Pancreas (tissue), 10 donors: ENCODE data around the gene CHPT1. TPM values are rescaled to one million over a fixed set of nuclear protein-coding genes. Genes with fewer than 3 reads are reported as not detected.
A peak's percentile ranks its signal among the peaks of the same experiment; 100 is the strongest.

Source experiments
- ATAC-seq, 4 donors: fragments of 200-7000 bp; cut with Tn5 transposase; one replicate each; pipeline versions ENCODE4 v1.8.0 to v1.9.1; 2020; ENCODE audit warnings: mild to moderate bottlenecking in 4 of 4, moderate library complexity in 4 of 4
- DNase-seq, 6 donors: peaks; one replicate each; pipeline ENCODE4 v3.0.0-alpha.2; 2020
- FAIRE-seq: peaks from 2 replicates; lab custom pipeline; 2012; peaks lifted over from hg19 to GRCh38; lab: Jason Lieb, UNC
- H3K27ac ChIP-seq, 4 donors: fragments of 200-600 bp; sonication (generic); 1 replicate in 3 of 4; 2 replicates in 1 of 4; pipeline versions ENCODE4 v1.5.0 to v1.8.0; 2020
- H3K27me3 ChIP-seq, 4 donors: fragments of 200-600 bp; one replicate each; pipeline ENCODE4 v1.8.0; 2021
- H3K36me3 ChIP-seq, 3 donors: fragments of 200-600 bp; sonication (generic) in 1 of 3; one replicate each; pipeline versions ENCODE4 v1.5.0 to v1.8.0; 2020 to 2021
- H3K4me1 ChIP-seq, 3 donors: fragments of 200-600 bp; one replicate each; pipeline ENCODE4 v1.8.0; 2021
- H3K4me3 ChIP-seq, 4 donors: fragments of 200-600 bp; sonication (generic) in 2 of 4; one replicate each; pipeline versions ENCODE4 v1.5.0 to v1.8.0; 2020 to 2021
- H3K9me3 ChIP-seq, 4 donors: fragments of 200-600 bp; one replicate each; pipeline ENCODE4 v1.8.0; 2021
- WGBS, 2 donors: extraction: QIAGEN DNeasy Blood & Tissue Kit; methylation state at CpG; one replicate each; pipeline ENCODE4 v1.1.7; 2013; 5-methylcytosine and 5-hydroxymethylcytosine counted together
- intact Hi-C, 3 donors: fragments of 100-400 bp; cut with DNase I; formaldehyde crosslinking; loops; one replicate each; pipeline versions ENCODE4 v1.11.1 to v1.14.2; 2022
- polyA plus RNA-seq, 2 donors: library from polyadenylated mRNA; stranded (reverse); fragments of 200-250 nt; gene quantifications; one replicate each; pipeline ENCODE4 v1.2.3, GENCODE V29; 2013
- total RNA-seq, 6 donors: library from RNA; stranded (reverse); fragmentation: NEBNext Ultra II Directional in 4 of 6; extraction: Animal tissue kit (Norgen Biotek cat#: 25700) in 4 of 6; gene quantifications; one replicate each; pipeline versions ENCODE4 v1.2.1 to v1.2.4, GENCODE V29; 2021 to 2023
- TF ChIP-seq, protein P1 (sequence below), 4 donors: fragments of 200-600 bp; sonication (generic) in 3 of 4; IDR thresholded peaks; one replicate each; pipeline versions ENCODE4 v1.5.0 to v1.8.0; 2021; ENCODE audit warnings: antibody characterized with exemption in 4 of 4
- donor health status: healthy with polysubstance abuse.
- donor health status: DM: no; HTN: no; CAD: no; lungs with moderate emphysema.
- donor health status: DM: no; HTN: no; CAD: no.
- donor health status: control.
- donor health status: control.
- donor health status: Bipolar disorder and iron deficiency.
- donor health status: DM: yes; HTN: yes; CAD: no.
- donor health status: DM: no; HTN: no; CAD: no.
- donor health status: DM: no; HTN: no; CAD: no.
- donor health status: DM: yes; HTN: yes; CAD: no.

Gene CHPT1
- total and polyA plus RNA-seq, 8 donors, result 10.3 to 27.3 (median 14.2) TPM

DNA sequence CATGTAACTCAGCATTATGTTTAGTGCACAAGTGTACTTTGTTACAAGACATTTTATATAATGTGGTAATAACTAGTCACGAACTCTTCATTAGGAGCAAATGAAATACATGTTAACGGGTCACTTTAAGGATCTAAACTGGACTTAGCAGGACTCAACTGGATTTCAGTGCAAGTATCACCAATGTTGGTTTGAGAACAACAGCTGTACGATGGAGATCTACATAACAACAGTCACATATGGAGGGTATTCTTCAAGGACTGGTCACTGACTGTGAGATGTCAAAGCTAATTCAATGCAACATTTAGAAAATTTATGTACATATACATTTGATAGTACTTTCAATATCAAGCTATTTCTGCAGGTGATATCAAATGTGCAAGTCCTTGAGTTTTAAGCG is 64.3 kb downstream of the CHPT1 start:
- intact Hi-C loops, result no loop called here
- WGBS, 2 donors, result 92 to 93% methylated on average over 4 of the region's 4 CpGs
- no peaks in the 10 kb centered on the region for H3K27me3 ChIP-seq
- no peaks in the 10 kb centered on the region for H3K4me1 ChIP-seq
- no peaks in the 10 kb centered on the region for H3K36me3 ChIP-seq
- TF ChIP-seq, protein P1, sequence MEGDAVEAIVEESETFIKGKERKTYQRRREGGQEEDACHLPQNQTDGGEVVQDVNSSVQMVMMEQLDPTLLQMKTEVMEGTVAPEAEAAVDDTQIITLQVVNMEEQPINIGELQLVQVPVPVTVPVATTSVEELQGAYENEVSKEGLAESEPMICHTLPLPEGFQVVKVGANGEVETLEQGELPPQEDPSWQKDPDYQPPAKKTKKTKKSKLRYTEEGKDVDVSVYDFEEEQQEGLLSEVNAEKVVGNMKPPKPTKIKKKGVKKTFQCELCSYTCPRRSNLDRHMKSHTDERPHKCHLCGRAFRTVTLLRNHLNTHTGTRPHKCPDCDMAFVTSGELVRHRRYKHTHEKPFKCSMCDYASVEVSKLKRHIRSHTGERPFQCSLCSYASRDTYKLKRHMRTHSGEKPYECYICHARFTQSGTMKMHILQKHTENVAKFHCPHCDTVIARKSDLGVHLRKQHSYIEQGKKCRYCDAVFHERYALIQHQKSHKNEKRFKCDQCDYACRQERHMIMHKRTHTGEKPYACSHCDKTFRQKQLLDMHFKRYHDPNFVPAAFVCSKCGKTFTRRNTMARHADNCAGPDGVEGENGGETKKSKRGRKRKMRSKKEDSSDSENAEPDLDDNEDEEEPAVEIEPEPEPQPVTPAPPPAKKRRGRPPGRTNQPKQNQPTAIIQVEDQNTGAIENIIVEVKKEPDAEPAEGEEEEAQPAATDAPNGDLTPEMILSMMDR (IDR thresholded peaks at IDR 0.05), result no peak
- H3K9me3 ChIP-seq, result no peaks in the 10 kb centered on the region
- no peak for ATAC-seq
- no peak overlapping the region for H3K4me3 ChIP-seq
- FAIRE-seq, result no peak
- H3K27ac ChIP-seq, result no peak overlapping the region
- DNase-seq, result no peak

DNA sequence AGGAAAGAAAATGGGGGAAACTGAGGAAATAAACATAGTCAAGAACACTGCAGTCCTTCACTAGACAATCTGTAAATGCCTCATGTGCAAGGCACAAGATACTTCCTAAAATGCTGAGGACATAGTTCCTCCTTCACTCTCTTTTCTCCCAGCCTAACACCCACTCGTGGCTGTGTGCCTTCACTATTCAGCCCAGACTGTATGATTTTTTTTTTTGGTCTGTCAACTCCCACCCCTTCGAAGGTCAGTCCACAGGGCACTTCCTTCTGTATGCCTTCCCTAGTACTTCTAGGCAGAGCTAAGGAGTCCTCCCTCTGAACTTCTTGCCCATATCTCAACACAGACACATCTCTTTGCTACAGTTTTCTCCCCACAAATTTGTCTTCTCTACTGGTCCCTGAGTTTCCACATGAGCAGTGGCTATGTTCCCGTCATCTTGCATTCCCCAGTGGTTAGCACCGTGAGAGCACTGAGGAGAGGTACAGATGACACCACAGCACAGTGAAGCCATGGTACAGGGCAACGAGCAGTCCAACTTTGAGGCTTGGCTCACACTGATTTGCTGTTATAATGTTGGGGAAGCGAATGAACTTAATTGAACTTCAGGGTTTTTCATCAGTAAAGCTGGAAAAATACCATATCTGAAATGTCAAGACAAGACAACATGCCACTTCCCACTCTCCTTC is 65.9 kb downstream of the CHPT1 start:
- Histone ChIP-seq H3K4me1 (peaks cover 0 to under 1% (median 0%) of the 10 kb centered on the region in 3 donors), H3K27ac (no peak overlapping the region), H3K4me3 (no peak overlapping the region), H3K27me3 (no peaks in the 10 kb centered on the region), H3K9me3 (no peaks in the 10 kb centered on the region), H3K36me3 (no peaks in the 10 kb centered on the region)
- WGBS, 2 donors, result 74 to 77% methylated on average over 6 of the region's 6 CpGs
- intact Hi-C loops, result no loop called here
- DNase-seq, result no peak
- TF ChIP-seq, protein P1 (IDR thresholded peaks at IDR 0.05), result no peak
- ATAC-seq, result peak in 3 of 4 donors; percentile 24 to 77 (median 61)
- FAIRE-seq, result no peak

DNA sequence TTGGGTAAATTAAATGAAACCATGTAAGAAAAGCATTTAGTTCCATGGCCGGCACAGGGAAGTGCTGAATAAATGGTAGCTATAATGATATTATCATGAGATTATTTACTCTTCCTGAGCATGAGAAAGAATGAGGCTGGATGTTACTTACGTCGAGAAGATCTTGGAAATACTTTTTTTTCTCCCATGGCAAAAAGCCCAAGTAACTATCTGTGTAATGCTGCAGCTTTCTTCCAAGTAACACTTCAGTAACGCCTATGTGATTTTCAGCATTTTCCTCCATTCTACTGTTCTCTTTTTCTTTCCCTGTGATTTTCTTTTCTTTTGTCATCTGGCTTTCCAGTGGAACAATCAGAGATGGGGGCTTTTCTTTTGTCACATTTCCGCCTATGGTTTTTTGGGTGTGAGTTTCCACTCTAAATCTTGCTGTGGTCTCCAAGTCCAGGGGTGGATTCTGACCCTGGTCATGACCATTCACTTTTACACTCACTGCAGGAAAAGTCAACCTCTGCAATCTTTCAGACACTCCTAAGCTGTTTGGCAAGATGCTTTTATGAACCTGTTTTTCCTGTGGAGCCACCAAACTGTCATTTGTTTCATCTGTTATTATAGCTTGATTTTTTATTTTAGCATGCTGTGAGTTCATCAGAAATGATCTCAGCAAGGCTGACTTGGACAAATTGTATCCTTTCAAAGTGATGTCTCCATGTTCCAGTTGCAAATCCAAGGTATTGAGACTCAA is 66.8 kb downstream of the CHPT1 start:
- intact Hi-C loops, result no loop called here

DNA sequence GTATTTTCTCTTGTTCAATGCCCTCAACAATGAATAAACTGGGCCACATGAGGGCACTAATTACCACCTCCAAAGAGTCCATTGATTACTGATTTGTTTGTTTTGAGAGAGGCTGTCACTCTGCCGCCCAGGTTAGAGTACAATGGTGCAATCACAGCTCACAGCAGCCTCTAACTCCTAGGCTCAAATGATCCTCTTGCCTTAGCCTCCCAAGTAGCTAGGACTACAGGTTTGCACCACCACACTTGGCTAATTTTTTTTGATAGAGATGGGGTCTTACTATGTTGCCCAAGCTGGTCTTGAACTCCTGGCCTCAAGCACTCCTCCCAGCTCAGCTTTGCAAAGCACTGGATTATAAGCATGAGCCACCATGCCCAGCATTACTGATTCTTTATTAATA is 70.1 kb downstream of the CHPT1 start:
- H3K27me3 ChIP-seq, result no peaks in the 10 kb centered on the region
- no peak for ATAC-seq
- WGBS, 2 donors, result 79 to 85% methylated on average over 1 of the region's 1 CpG
- intact Hi-C loops, result no loop called here
- DNase-seq, result no peak
- H3K27ac ChIP-seq, result no peak overlapping the region
- FAIRE-seq, result no peak
- no peaks in the 10 kb centered on the region for H3K9me3 ChIP-seq
- TF ChIP-seq, protein P1 (IDR thresholded peaks at IDR 0.05), result no peak
- no peak overlapping the region for H3K4me3 ChIP-seq
- H3K36me3 ChIP-seq, result peaks cover 0 to 6% (median 0%) of the 10 kb centered on the region in 3 donors
- peaks cover 0 to 4% (median 0%) of the 10 kb centered on the region in 3 donors for H3K4me1 ChIP-seq

More for the DNA sequence above, 66.8 kb downstream of the CHPT1 start:
- Histone ChIP-seq H3K4me3 (no peak overlapping the region), H3K27ac (no peak overlapping the region), H3K9me3 (no peaks in the 10 kb centered on the region), H3K4me1 (peaks cover 0 to 4% (median 0%) of the 10 kb centered on the region in 3 donors), H3K36me3 (no peaks in the 10 kb centered on the region), H3K27me3 (no peaks in the 10 kb centered on the region)
- ATAC-seq, result no peak
- no peak for DNase-seq
- WGBS, 2 donors, result 66 to 70% methylated on average over 5 of the region's 5 CpGs
- no peak for FAIRE-seq
- TF ChIP-seq, protein P1 (IDR thresholded peaks at IDR 0.05), result no peak
